HG02571 (cell line): ENCODE measurements around the gene XRN2.
"Not testable (repeated sequence)": the region's sequence is repeated elsewhere in the genome, so short reads cannot be mapped to it uniquely, and the experiment has no call there.

Source experiments
- ATAC-seq: cut with Tn5 transposase; IDR thresholded peaks from one replicate; pipeline ENCODE4 v1.9.1; 2021; ENCODE audit warnings: mild to moderate bottlenecking, moderate library complexity; ENCODE audit not compliant: unreplicated experiment

XRN2 gene

GRCh38 chr20:21388566-21388965 lies 85.4 kb downstream of the XRN2 start:
- no peak for ATAC-seq

- no peak for ATAC-seq
These were observed 86.2 kb downstream of the XRN2 start for GRCh38 chr20:21389368-21389767.

- ATAC-seq: no peak
These were observed 87.6 kb downstream of the XRN2 start for GRCh38 chr20:21390768-21391167.

- ATAC-seq: no peak
These were observed 88.2 kb downstream of the XRN2 start for GRCh38 chr20:21391185-21391971.

GRCh38 chr20:21391972-21392352 lies 88.8 kb downstream of the XRN2 start:
- no peak for ATAC-seq

GRCh38 chr20:21393166-21393565 lies 90.0 kb downstream of the XRN2 start:
- ATAC-seq: no peak

GRCh38 chr20:21393816-21394519 lies 90.8 kb downstream of the XRN2 start:
- ATAC-seq: no peak

- no peak for ATAC-seq
These were observed 91.4 kb downstream of the XRN2 start for GRCh38 chr20:21394551-21394950.

GRCh38 chr20:21395051-21395665 lies 92.0 kb downstream of the XRN2 start:
- no peak for ATAC-seq

- no peak for ATAC-seq
These were observed 92.8 kb downstream of the XRN2 start for GRCh38 chr20:21395666-21396598.

- ATAC-seq: no peak
These were observed 93.6 kb downstream of the XRN2 start for GRCh38 chr20:21396599-21397340.

GRCh38 chr20:21397341-21398108 lies 94.4 kb downstream of the XRN2 start, which contains the start of gene NKX2-4:
TSS of gene NKX2-4 (minus strand) at chr20:21397526. CDS start at chr20:21397399, 127 bp downstream.
- no peak for ATAC-seq

- no peak for ATAC-seq
These were observed 95.2 kb downstream of the XRN2 start for GRCh38 chr20:21398109-21399004.

- no peak for ATAC-seq
These were observed 95.9 kb downstream of the XRN2 start for GRCh38 chr20:21399005-21399475.

- ATAC-seq: no peak
These were observed 108.6 kb downstream of the XRN2 start for GRCh38 chr20:21411725-21412124.

- ATAC-seq: not testable (repeated sequence)
These were observed 110.9 kb downstream of the XRN2 start for GRCh38 chr20:21413996-21414395.

GRCh38 chr20:21419147-21419546 lies 116.0 kb downstream of the XRN2 start:
- ATAC-seq: not testable (repeated sequence)

GRCh38 chr20:21421601-21422236 lies 118.6 kb downstream of the XRN2 start:
- ATAC-seq: no peak
